GM18526 (cell line): ENCODE results near the gene ATP9A.

Experiments
- POLR2A ChIP-seq: IDR thresholded peaks from 3 replicates; pipeline ENCODE4 v1.6.1; 2011; ENCODE audit not compliant: insufficient read length; ENCODE audit errors: extremely low read depth

The ATP9A gene

GRCh38 chr20:51768759-51769517 is 748 bp upstream of the ATP9A start:
- TF ChIP-seq POLR2A: no peak

- no peak for TF ChIP-seq POLR2A
These were observed 960 bp downstream of the ATP9A start for GRCh38 chr20:51766994-51767866.

- no peak for TF ChIP-seq POLR2A
These were observed 4.1 kb downstream of the ATP9A start for GRCh38 chr20:51763965-51764602.

GRCh38 chr20:51760905-51761546 is 7.2 kb downstream of the ATP9A start:
- no peak for TF ChIP-seq POLR2A

- TF ChIP-seq POLR2A: no peak
These were observed 8.2 kb downstream of the ATP9A start for GRCh38 chr20:51759769-51760510.

GRCh38 chr20:51758978-51759544 is 9.1 kb downstream of the ATP9A start:
- no peak for TF ChIP-seq POLR2A

GRCh38 chr20:51757226-51757625 is 11.0 kb downstream of the ATP9A start:
- no peak for TF ChIP-seq POLR2A

- TF ChIP-seq POLR2A: no peak
These were observed 11.5 kb downstream of the ATP9A start for GRCh38 chr20:51756653-51757052.

- TF ChIP-seq POLR2A: no peak
These were observed 15.7 kb downstream of the ATP9A start for GRCh38 chr20:51752343-51752951.

GRCh38 chr20:51750770-51751388 is 17.3 kb downstream of the ATP9A start:
- no peak for TF ChIP-seq POLR2A

- TF ChIP-seq POLR2A: no peak
These were observed 18.0 kb downstream of the ATP9A start for GRCh38 chr20:51750037-51750769.

- no peak for TF ChIP-seq POLR2A
These were observed 18.5 kb downstream of the ATP9A start for GRCh38 chr20:51749674-51750036.
